K562 (cell line): ENCODE data around the gene PRRT1. TPM values are rescaled to one million over a fixed set of nuclear protein-coding genes. Genes with fewer than 3 reads are reported as not detected.

ENCODE experiments used
- CBFB ChIP-seq: sonication (generic); formaldehyde crosslinking; IDR thresholded peaks from 2 replicates; pipeline ENCODE4 v1.4.0; 2020; ENCODE audit warnings: mild to moderate bottlenecking, missing genetic modification reagents
- CBX2 ChIP-seq: fragments of 200-600 bp; sonication (generic); IDR thresholded peaks from one replicate; pipeline ENCODE4 v1.6.1; 2012; ENCODE audit warnings: mild to moderate bottlenecking, low read length, inconsistent platforms; ENCODE audit not compliant: insufficient read depth, poor library complexity, severe bottlenecking
- CBX5 ChIP-seq: IDR thresholded peaks from 2 replicates; pipeline ENCODE4 v1.6.1; 2014; ENCODE audit warnings: low read depth, borderline replicate concordance
- CGGBP1 ChIP-seq: fragments of 250-450 bp; sonication (Bioruptor Pico); IDR thresholded peaks from 2 replicates; pipeline ENCODE4 v1.9.0; 2021; ENCODE audit warnings: mild to moderate bottlenecking
- FOXA1 ChIP-seq: fragments of 450-650 bp; IDR thresholded peaks from 2 replicates; pipeline ENCODE4 v1.6.1; 2016; ENCODE audit warnings: mild to moderate bottlenecking, borderline replicate concordance
- HNRNPH1 ChIP-seq: fragments of 200-400 bp; formaldehyde crosslinking; optimal IDR thresholded peaks from 2 replicates; pipeline ENCODE3; 2017; ENCODE audit warnings: low read depth, mild to moderate bottlenecking, low read length, moderate library complexity
- HNRNPL ChIP-seq: fragments of 200-400 bp; formaldehyde crosslinking; IDR thresholded peaks from 2 replicates; pipeline ENCODE4 v1.6.1; 2017; ENCODE audit warnings: low read depth, mild to moderate bottlenecking, low read length
- HNRNPLL ChIP-seq: fragments of 200-400 bp; formaldehyde crosslinking; IDR thresholded peaks from 2 replicates; pipeline ENCODE4 v1.6.1; 2017; ENCODE audit warnings: low read length, low read depth, mild to moderate bottlenecking; ENCODE audit not compliant: poor library complexity, severe bottlenecking
- KLF13 ChIP-seq: fragments of 450-650 bp; IDR thresholded peaks from 2 replicates; pipeline ENCODE4 v1.6.1; 2016; ENCODE audit warnings: missing genetic modification characterization, low read depth, mild to moderate bottlenecking, missing compliant biosample characterization, moderate library complexity, borderline replicate concordance
- KLF16 ChIP-seq: IDR thresholded peaks from 2 replicates; pipeline ENCODE4 v1.6.1; 2016; ENCODE audit warnings: antibody characterized with exemption
- MAZ ChIP-seq, 2 experiments: fragments of 450-650 bp in 1 of 2; sonication (generic) in 1 of 2; formaldehyde crosslinking; IDR thresholded peaks in 1 of 2; conservative IDR thresholded peaks in 1 of 2; 2 replicates each; pipeline versions ENCODE4 v1.4.0 to v1.5.0; 2020; ENCODE audit warnings: mild to moderate bottlenecking in 1 of 2, missing genetic modification reagents in 1 of 2
- MED1 ChIP-seq: sonication (generic); formaldehyde crosslinking; IDR thresholded peaks from 2 replicates; pipeline ENCODE4 v1.8.1; 2023; ENCODE audit warnings: missing genetic modification reagents, borderline replicate concordance
- MLX ChIP-seq, 2 experiments: fragments of 450-650 bp in 1 of 2; sonication (generic) in 1 of 2; formaldehyde crosslinking; conservative IDR thresholded peaks; 2 replicates each; pipeline versions ENCODE4 v1.4.0 to v1.8.1; 2020 to 2022; ENCODE audit warnings: mild to moderate bottlenecking in 1 of 2, missing genetic modification reagents in 1 of 2
- POLR2AphosphoS5 ChIP-seq: IDR thresholded peaks from 2 replicates; pipeline ENCODE4 v1.6.1; 2011; ENCODE audit warnings: mild to moderate bottlenecking, low read depth, low read length, moderate library complexity; ENCODE audit not compliant: control insufficient read depth, insufficient read depth
- RCOR1 ChIP-seq, 2 experiments: IDR thresholded peaks; 2 replicates each; pipeline ENCODE4 v1.6.1; 2012; ENCODE audit warnings: low read depth in 2 of 2, low read length in 2 of 2, borderline replicate concordance in 1 of 2, improper control_type of control experiment in 1 of 2
- SP1 ChIP-seq: sonication (generic); formaldehyde crosslinking; IDR thresholded peaks from 2 replicates; pipeline ENCODE4 v1.8.1; 2022; ENCODE audit warnings: mild to moderate bottlenecking, missing genetic modification reagents
- TRIM28 ChIP-seq: fragments of 450-650 bp; IDR thresholded peaks from 2 replicates; pipeline ENCODE4 v1.6.1; 2017
- ZNF282 ChIP-seq: sonication (generic); formaldehyde crosslinking; IDR thresholded peaks from 2 replicates; pipeline ENCODE4 v1.8.1; 2023; ENCODE audit warnings: missing genetic modification reagents
- ZNF316 ChIP-seq: fragments of 450-650 bp; IDR thresholded peaks from 2 replicates; pipeline ENCODE4 v1.6.1; 2016
- ZNF318 ChIP-seq, 2 experiments: fragments of 450-650 bp; IDR thresholded peaks; 2 replicates each; pipeline ENCODE4 v1.6.1; 2016; ENCODE audit warnings: mild to moderate bottlenecking in 2 of 2, borderline replicate concordance in 1 of 2, low read depth in 1 of 2, moderate library complexity in 1 of 2
- ZNF75A ChIP-seq: fragments of 450-650 bp; formaldehyde crosslinking; IDR thresholded peaks from 2 replicates; pipeline ENCODE4 v1.4.0; 2020; ENCODE audit warnings: mild to moderate bottlenecking
- polyA plus RNA-seq, 8 experiments: library from polyadenylated mRNA; depleted of rRNA in 4 of 8; stranded (reverse) in 5 of 8; unstranded in 3 of 8; fragments of >200 nt; fragmentation: Nextera tagmentation in 2 of 8; fragmentation: Illumina TruSeq in 1 of 8; extraction: Ambion mirVana in 2 of 8; extraction: Trizol in 1 of 8; gene quantifications; 2 replicates each; pipeline versions ENCODE4 v1.2.1 to v1.2.3, GENCODE V29; 2011 to 2014; ENCODE audit warnings: inconsistent platforms in 1 of 8, missing spikeins in 1 of 8
- total RNA-seq, 7 experiments: library from RNA; depleted of rRNA in 6 of 7; stranded (reverse); fragments of >200 nt in 6 of 7; fragmentation: Illumina TruSeq in 2 of 7; extraction: Trizol in 2 of 7; gene quantifications; 2 replicates each; pipeline versions ENCODE4 v1.2.1 to v1.2.3, GENCODE V29; 2011 to 2021; ENCODE audit warnings: low replicate concordance in 1 of 7

Gene PRRT1
- total and polyA plus RNA-seq, 9 of the 15 experiments (the other 6 are each of a cell fraction or from before 2014, with no cell fraction given), result 0.14 to 3.5 (median 0.41) TPM

GRCh38 chr6:32195652-32195901 lies 43.8 kb upstream of the PRRT1 start (continued):
- TF ChIP-seq ZNF318 (IDR thresholded peaks at IDR 0.05; ENCODE audit: borderline replicate concordance in 1 of 2, low read depth in 1 of 2), result no peak
- no peak for TF ChIP-seq HNRNPH1
- TF ChIP-seq MAZ (CRISPR knock-in tag; conservative IDR thresholded peaks at IDR 0.05 in 1 of 2, IDR thresholded peaks at IDR 0.05 in 1 of 2), result peak in 1 of 2 experiments; percentile 98; a peak in 2 of 4 replicates
- peak in 1 of 2 experiments; percentile 28; a peak in 1 of 4 replicates for TF ChIP-seq RCOR1 (IDR thresholded peaks at IDR 0.05; ENCODE audit: borderline replicate concordance in 1 of 2, low read depth in 2 of 2, low read length in 2 of 2)
- TF ChIP-seq MLX (CRISPR knock-in tag; conservative IDR thresholded peaks at IDR 0.05), result no peak
- no peak for TF ChIP-seq TRIM28
- TF ChIP-seq ZNF75A (CRISPR knock-in tag), result no peak
- no peak; the same call in 1 of the 2 replicates for TF ChIP-seq HNRNPL
- no peak for TF ChIP-seq ZNF316
- TF ChIP-seq MED1 (CRISPR knock-in tag), result no peak
- TF ChIP-seq CBFB (CRISPR knock-in tag), result no peak
- 0 out of 2 replicates have a peak, but pooled peaks have one; percentile 14 for TF ChIP-seq KLF16
- no peak for TF ChIP-seq FOXA1
- TF ChIP-seq CGGBP1 (CRISPR knock-in tag), result no peak
- no peak for TF ChIP-seq CBX5
- peak; percentile 63 for TF ChIP-seq HNRNPLL
- TF ChIP-seq CBX2, result no peak
- TF ChIP-seq SP1 (CRISPR knock-in tag), result no peak
- TF ChIP-seq ZNF282 (CRISPR knock-in tag), result no peak
- peak; percentile 66; the same call in 1 of the 2 replicates for TF ChIP-seq KLF13 (tag)
- no peak for TF ChIP-seq POLR2AphosphoS5
